Measurements from ENCODE around the gene ANKK1. TPM values are rescaled to one million over a fixed set of nuclear protein-coding genes. Genes with fewer than 3 reads are reported as not detected.

The ANKK1 gene
- total and polyA plus RNA-seq, 4 donors: 0.01 to 0.08 TPM; not detected in 2

DNA sequence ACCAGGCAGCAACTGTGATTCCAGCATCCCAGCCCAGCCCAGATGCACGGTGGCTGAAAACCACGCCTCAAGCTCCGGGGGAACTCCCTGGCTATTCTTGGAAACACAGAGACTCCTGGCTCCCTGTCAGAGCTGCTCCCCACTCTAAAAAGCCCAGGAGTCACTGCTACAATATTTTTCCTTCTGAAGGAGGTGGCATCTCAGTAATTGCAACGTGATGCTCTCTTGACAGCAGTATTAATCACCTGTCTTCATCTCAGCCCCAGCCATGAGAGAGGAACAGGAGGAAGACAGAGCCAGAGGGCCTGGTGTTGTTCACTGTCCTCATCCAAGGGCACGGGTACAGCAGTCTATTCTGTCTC lies 60.7 kb downstream of the ANKK1 start:
- H3K4me3 ChIP-seq (ENCODE audit: low read depth in 1 of 3, low read length in 3 of 3): no peak overlapping the region
- WGBS: 56% methylated on average over 5 of the region's 5 CpGs
- no peak overlapping the region for H3K27ac ChIP-seq (ENCODE audit: low read depth in 1 of 2, low read length in 2 of 2)

DNA sequence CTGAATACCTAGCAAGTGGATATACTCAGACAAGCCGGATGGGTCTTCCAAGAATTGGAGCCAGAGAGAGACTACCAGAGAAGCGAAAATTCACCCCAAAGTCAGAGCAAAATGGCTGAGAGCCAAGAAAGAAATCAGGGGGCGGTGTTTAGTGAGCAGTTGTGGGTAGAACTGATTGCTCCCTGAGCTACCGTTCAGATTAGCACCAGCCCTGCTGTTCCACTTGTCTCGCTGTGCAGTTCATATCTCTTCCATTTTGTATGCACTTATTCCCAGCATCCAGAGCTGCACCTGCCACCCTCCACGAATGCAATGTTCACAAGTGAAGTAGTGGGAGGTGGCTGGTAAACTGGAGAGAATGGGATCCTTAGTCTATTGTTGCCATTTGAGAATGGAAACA lies 62.2 kb downstream of the ANKK1 start:
- no peaks in the 10 kb centered on the region for H3K36me3 ChIP-seq (ENCODE audit: control insufficient read depth in 4 of 4, insufficient read depth in 3 of 4, low read depth in 1 of 4, low read length in 3 of 4)
- no peaks in the 10 kb centered on the region for H3K4me1 ChIP-seq (ENCODE audit: control insufficient read depth in 4 of 4, insufficient read depth in 4 of 4, low read length in 3 of 4)
- no peak for DNase-seq (ENCODE audit: low spot score)
- peaks cover 0 to 3% (median 0%) of the 10 kb centered on the region in 4 donors for H3K27me3 ChIP-seq (ENCODE audit: control insufficient read depth in 4 of 4, insufficient read depth in 4 of 4, low read length in 3 of 4)
- H3K4me3 ChIP-seq (ENCODE audit: low read depth in 1 of 3, low read length in 3 of 3): no peak overlapping the region
- H3K9me3 ChIP-seq (ENCODE audit: control insufficient read depth in 4 of 4, low read length in 3 of 4): no peaks in the 10 kb centered on the region
- H3K27ac ChIP-seq (ENCODE audit: low read depth in 1 of 2, low read length in 2 of 2): no peak overlapping the region
- no peak overlapping the region for H3K9ac ChIP-seq (ENCODE audit: low read depth in 1 of 2, low read length in 2 of 2)
- 75% methylated on average over 6 of the region's 6 CpGs for WGBS
- TF ChIP-seq, protein P1, sequence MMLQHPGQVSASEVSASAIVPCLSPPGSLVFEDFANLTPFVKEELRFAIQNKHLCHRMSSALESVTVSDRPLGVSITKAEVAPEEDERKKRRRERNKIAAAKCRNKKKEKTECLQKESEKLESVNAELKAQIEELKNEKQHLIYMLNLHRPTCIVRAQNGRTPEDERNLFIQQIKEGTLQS (IDR thresholded peaks at IDR 0.05): no peak
- TF ChIP-seq HNF4A (conservative IDR thresholded peaks at IDR 0.05): no peak
- TF ChIP-seq RAD21 (IDR thresholded peaks at IDR 0.05): no peak
- TF ChIP-seq, protein P2, sequence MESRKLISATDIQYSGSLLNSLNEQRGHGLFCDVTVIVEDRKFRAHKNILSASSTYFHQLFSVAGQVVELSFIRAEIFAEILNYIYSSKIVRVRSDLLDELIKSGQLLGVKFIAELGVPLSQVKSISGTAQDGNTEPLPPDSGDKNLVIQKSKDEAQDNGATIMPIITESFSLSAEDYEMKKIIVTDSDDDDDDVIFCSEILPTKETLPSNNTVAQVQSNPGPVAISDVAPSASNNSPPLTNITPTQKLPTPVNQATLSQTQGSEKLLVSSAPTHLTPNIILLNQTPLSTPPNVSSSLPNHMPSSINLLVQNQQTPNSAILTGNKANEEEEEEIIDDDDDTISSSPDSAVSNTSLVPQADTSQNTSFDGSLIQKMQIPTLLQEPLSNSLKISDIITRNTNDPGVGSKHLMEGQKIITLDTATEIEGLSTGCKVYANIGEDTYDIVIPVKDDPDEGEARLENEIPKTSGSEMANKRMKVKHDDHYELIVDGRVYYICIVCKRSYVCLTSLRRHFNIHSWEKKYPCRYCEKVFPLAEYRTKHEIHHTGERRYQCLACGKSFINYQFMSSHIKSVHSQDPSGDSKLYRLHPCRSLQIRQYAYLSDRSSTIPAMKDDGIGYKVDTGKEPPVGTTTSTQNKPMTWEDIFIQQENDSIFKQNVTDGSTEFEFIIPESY (IDR thresholded peaks at IDR 0.05): no peak
- TF ChIP-seq TAF1 (conservative IDR thresholded peaks at IDR 0.05): no peak
- no peak for TF ChIP-seq EGR1 (IDR thresholded peaks at IDR 0.05; ENCODE audit: low read depth in 2 of 2)
- TF ChIP-seq HNF4G (IDR thresholded peaks at IDR 0.05): no peak
- no peak for TF ChIP-seq FOXA2 (IDR thresholded peaks at IDR 0.05)
- TF ChIP-seq SP1 (IDR thresholded peaks at IDR 0.05): no peak

More for the DNA sequence above, 60.7 kb downstream of the ANKK1 start:
- peaks cover 0 to 3% (median 0%) of the 10 kb centered on the region in 4 donors for H3K27me3 ChIP-seq (ENCODE audit: control insufficient read depth in 4 of 4, insufficient read depth in 4 of 4, low read length in 3 of 4)
- no peaks in the 10 kb centered on the region for H3K36me3 ChIP-seq (ENCODE audit: control insufficient read depth in 4 of 4, insufficient read depth in 3 of 4, low read depth in 1 of 4, low read length in 3 of 4)
- H3K9me3 ChIP-seq (ENCODE audit: control insufficient read depth in 4 of 4, low read length in 3 of 4): no peaks in the 10 kb centered on the region
- no peaks in the 10 kb centered on the region for H3K4me1 ChIP-seq (ENCODE audit: control insufficient read depth in 4 of 4, insufficient read depth in 4 of 4, low read length in 3 of 4)
- TF ChIP-seq FOXA2 (IDR thresholded peaks at IDR 0.05): no peak
- no peak for TF ChIP-seq SP1 (IDR thresholded peaks at IDR 0.05)
- TF ChIP-seq, protein P1 (IDR thresholded peaks at IDR 0.05): no peak
- TF ChIP-seq GABPA (IDR thresholded peaks at IDR 0.05 in 1 of 2, conservative IDR thresholded peaks at IDR 0.05 in 1 of 2): no peak
- TF ChIP-seq RAD21 (IDR thresholded peaks at IDR 0.05): no peak
- TF ChIP-seq, protein P2 (IDR thresholded peaks at IDR 0.05): no peak
- TF ChIP-seq JUND (IDR thresholded peaks at IDR 0.05): no peak
- TF ChIP-seq EGR1 (IDR thresholded peaks at IDR 0.05; ENCODE audit: low read depth in 2 of 2): no peak
- TF ChIP-seq TAF1 (conservative IDR thresholded peaks at IDR 0.05): no peak
- TF ChIP-seq, protein P3, sequence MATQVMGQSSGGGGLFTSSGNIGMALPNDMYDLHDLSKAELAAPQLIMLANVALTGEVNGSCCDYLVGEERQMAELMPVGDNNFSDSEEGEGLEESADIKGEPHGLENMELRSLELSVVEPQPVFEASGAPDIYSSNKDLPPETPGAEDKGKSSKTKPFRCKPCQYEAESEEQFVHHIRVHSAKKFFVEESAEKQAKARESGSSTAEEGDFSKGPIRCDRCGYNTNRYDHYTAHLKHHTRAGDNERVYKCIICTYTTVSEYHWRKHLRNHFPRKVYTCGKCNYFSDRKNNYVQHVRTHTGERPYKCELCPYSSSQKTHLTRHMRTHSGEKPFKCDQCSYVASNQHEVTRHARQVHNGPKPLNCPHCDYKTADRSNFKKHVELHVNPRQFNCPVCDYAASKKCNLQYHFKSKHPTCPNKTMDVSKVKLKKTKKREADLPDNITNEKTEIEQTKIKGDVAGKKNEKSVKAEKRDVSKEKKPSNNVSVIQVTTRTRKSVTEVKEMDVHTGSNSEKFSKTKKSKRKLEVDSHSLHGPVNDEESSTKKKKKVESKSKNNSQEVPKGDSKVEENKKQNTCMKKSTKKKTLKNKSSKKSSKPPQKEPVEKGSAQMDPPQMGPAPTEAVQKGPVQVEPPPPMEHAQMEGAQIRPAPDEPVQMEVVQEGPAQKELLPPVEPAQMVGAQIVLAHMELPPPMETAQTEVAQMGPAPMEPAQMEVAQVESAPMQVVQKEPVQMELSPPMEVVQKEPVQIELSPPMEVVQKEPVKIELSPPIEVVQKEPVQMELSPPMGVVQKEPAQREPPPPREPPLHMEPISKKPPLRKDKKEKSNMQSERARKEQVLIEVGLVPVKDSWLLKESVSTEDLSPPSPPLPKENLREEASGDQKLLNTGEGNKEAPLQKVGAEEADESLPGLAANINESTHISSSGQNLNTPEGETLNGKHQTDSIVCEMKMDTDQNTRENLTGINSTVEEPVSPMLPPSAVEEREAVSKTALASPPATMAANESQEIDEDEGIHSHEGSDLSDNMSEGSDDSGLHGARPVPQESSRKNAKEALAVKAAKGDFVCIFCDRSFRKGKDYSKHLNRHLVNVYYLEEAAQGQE (IDR thresholded peaks at IDR 0.05): no peak
- TF ChIP-seq, protein P4, sequence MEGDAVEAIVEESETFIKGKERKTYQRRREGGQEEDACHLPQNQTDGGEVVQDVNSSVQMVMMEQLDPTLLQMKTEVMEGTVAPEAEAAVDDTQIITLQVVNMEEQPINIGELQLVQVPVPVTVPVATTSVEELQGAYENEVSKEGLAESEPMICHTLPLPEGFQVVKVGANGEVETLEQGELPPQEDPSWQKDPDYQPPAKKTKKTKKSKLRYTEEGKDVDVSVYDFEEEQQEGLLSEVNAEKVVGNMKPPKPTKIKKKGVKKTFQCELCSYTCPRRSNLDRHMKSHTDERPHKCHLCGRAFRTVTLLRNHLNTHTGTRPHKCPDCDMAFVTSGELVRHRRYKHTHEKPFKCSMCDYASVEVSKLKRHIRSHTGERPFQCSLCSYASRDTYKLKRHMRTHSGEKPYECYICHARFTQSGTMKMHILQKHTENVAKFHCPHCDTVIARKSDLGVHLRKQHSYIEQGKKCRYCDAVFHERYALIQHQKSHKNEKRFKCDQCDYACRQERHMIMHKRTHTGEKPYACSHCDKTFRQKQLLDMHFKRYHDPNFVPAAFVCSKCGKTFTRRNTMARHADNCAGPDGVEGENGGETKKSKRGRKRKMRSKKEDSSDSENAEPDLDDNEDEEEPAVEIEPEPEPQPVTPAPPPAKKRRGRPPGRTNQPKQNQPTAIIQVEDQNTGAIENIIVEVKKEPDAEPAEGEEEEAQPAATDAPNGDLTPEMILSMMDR (IDR thresholded peaks at IDR 0.05; ENCODE audit: low read depth, low read length, missing input control): no peak
- TF ChIP-seq RXRA (IDR thresholded peaks at IDR 0.05): no peak
- no peak for TF ChIP-seq HNF4A (conservative IDR thresholded peaks at IDR 0.05)
- TF ChIP-seq NR2F2 (IDR thresholded peaks at IDR 0.05): no peak
- no peak overlapping the region for H3K9ac ChIP-seq (ENCODE audit: low read depth in 1 of 2, low read length in 2 of 2)
- no peak for DNase-seq (ENCODE audit: low spot score)

All from liver (tissue), 9 donors.